ENCODE results near the gene CLCN7.

DNA sequence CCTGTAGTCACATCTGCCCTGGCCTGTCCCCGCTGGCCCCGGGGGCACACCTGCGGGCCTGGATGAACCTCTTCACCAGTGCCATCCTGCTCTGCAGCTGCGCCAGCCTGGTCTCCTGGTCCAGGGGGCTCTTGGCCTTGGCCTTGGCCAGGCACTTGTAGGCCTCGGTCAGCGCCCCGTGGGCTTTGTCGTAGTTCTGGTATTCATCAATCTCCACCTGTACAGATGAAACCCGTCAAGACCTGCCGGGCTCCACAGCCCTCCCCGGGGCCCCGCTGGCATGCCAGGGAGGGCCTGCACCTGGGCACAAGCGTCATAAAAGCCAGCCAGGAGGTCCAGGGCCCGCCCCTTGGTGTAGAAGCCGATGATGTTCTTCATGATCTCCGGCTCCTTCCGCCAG, 45.0 kb upstream of the CLCN7 start:
- TF ChIP-seq POLR2A (IDR thresholded peaks at IDR 0.05; ENCODE audit: low read length) (no peak), GATA1 (IDR thresholded peaks at IDR 0.05; ENCODE audit: low read depth, low read length) (no peak)
